NCI-H2227 (cell line): Measurements from ENCODE around the gene PTPRA.
"Not testable (repeated sequence)": the region's sequence is repeated elsewhere in the genome, so short reads cannot be mapped to it uniquely, and the experiment has no call there.

ENCODE experiments used
- DNase-seq: peaks from one replicate; lab custom pipeline; 2025; ENCODE audit not compliant: unreplicated experiment; lab: John Stamatoyannopoulos, UW

PTPRA gene

DNA sequence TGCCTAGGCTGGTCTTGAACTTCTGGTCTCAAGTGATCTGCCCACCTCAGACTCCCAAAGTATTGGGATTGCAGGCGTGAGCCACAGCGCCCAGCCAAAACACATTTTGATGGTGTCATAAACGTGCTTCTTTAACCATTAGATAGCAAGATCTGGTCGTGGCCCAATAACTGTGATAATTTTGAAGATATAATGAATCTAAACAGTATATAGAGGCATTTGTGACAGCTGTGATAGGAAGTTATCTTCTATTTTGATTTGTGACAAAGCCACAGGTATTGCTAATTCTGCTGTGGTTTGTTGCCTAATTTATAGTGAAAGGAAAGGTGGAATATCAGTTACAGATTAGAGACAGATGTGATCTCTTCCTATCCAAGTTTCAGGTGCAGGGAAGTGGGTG lies 197.4 kb downstream of the PTPRA start:
- DNase-seq: no peak

- DNase-seq: no peak
Observed at GRCh38 chr20:3071266-3071609, 198.0 kb downstream of the PTPRA start.

DNA sequence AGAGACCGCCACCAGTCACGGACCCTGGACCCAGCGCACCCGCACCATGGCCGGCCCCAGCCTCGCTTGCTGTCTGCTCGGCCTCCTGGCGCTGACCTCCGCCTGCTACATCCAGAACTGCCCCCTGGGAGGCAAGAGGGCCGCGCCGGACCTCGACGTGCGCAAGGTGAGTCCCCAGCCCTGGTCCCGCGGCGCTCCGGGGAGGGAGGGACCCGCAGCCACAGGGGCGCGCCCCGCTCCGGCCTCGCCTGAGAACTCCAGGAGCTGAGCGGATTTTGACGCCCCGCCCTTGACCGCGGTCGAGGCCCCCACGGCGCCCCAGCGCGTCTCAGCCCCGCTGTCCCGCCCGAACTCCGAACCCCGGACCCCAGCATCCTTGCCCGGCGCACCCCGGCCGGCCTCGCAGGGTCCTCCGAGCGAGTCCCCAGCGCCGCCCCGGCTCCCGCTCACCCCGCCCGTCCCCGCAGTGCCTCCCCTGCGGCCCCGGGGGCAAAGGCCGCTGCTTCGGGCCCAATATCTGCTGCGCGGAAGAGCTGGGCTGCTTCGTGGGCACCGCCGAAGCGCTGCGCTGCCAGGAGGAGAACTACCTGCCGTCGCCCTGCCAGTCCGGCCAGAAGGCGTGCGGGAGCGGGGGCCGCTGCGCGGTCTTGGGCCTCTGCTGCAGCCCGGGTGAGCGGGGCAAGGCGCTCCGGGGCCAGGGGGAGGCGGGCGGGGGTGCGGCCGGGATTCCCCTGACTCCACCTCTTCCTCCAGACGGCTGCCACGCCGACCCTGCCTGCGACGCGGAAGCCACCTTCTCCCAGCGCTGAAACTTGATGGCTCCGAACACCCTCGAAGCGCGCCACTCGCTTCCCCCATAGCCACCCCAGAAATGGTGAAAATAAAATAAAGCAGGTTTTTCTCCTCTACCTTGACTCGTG lies 198.6 kb downstream of the PTPRA start, which contains the start of gene OXT:
Gene OXT (plus strand): TSS at position 11 of the 920 bp plus-strand sequence. CDS start 36 bp downstream, at position 47.
- DNase-seq: no peak

DNA sequence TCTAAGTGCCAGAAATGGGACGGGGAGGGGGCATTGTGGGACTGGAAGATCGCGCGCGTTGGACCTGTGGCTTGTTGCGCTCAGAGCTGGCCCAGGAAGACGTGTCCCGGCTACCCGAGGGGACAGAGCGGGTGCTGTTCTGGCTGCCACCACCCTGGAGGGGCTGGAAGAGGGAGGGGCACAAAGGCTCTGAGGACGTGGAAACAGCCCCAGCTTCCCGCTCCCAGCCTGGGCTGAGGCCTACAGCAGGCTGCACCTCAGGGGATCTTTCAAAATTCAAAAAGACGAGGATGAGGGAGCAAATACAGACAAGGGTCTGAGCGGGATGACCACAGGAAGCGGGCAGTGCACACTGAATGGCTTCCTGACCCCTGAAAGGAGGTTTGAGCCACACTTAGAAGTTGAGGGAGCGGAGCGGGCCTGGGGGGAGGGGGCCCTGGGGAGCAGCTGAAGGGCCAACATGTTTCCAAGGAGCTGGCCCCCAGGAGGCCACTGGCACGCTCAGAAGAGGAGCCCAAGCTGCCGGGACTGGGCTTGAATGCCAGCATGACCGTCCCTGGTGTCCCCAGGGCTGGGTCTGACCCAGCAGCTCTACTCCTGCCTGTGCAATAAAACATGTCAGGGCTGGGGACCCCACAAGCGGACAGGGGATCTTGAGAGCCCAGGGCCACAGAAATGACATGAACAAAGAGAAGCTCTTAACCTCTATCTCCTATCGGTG lies 199.4 kb downstream of the PTPRA start:
- no peak for DNase-seq

- not testable (repeated sequence) for DNase-seq
Observed at GRCh38 chr20:3073251-3073643, 200.0 kb downstream of the PTPRA start.

GRCh38 chr20:3074812-3075211 lies 201.5 kb downstream of the PTPRA start:
- no peak for DNase-seq

DNA sequence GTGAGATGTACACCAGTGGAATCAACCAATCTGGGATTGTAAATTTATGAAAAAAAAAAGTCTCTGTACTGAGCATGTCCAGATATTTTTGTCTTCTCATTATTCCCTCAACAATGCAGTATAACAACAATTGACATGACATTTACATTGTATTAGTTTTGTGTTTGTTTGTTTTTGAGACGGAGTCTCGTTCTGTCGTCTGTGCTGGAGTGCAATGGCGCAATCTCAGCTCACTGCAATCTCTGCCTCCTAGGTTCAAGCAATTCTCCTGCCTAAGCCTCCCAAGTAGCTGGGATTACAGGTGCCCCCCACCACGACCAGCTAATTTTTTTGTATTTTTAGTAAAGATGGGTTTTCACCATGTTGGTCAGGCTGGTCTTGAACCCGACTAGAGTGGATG lies 202.0 kb downstream of the PTPRA start:
- DNase-seq: not testable (repeated sequence)

- DNase-seq: no peak
Observed at GRCh38 chr20:3077618-3078134, 204.4 kb downstream of the PTPRA start.

DNA sequence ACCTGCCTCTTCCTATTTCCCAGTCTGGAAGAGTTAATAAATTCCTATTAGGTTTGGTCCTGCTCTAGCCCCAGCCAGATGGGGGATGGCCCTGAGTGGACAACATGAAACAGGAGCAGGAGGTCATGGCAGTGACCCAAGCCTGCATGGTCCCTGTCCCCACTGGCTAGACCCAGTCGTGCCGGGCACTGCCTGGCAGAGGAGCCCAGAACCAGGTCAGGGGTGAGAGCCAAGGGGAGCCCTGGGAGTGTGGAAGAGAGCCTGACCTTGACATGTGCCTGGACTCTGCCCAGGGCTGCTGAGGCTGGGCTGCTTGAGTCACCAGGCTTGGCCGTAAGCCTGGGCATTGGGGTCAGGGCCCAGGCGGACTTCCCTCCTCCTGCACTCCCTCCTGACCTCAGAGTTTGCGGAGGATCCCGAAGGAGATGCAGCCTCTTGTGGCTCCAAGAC lies 207.7 kb downstream of the PTPRA start:
- no peak for DNase-seq

- no peak for DNase-seq
Observed at GRCh38 chr20:3081641-3082040, 208.4 kb downstream of the PTPRA start.

DNA sequence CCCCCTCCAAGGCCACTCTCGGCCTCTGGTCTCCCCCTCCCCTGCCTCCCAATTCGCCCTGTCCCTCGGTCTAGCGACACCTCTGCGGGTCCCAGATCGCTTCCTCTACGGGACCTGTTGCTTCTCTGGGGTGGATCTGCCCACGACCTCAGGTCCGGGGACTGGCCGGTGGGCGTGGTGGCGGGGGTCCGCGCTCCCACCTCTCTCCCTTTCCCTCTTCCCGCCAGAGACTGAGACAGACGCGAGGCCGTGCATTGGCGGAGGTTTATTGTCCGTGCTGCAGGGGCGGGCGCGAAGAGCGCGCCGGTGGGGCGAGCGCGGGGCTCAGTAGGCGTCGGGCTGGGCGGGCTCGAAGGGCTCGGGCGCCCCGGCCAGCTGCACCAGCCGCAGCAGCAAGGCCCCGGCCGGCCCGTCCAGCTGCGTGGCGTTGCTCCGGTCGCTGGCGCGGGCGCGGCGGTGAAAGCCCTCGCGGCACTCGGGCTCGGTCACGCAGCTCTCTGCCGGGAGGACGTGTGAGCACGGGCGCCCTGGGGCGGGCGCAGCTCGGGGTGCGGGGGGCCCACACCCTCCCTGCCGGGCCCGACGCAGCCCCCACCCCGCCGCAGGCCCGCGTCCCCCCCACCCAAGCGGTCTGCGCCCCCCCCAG lies 209.1 kb downstream of the PTPRA start:
- peak; percentile 59 for DNase-seq

- peak; percentile 43 for DNase-seq
Observed at GRCh38 chr20:3082955-3083952, 210.0 kb downstream of the PTPRA start.

- no peak for DNase-seq
Observed at GRCh38 chr20:3084283-3084985, 211.2 kb downstream of the PTPRA start, which contains the start of gene AVP. Gene AVP (minus strand): TSS chr20:3084724. CDS start chr20:3084674, 50 bp downstream.

DNA sequence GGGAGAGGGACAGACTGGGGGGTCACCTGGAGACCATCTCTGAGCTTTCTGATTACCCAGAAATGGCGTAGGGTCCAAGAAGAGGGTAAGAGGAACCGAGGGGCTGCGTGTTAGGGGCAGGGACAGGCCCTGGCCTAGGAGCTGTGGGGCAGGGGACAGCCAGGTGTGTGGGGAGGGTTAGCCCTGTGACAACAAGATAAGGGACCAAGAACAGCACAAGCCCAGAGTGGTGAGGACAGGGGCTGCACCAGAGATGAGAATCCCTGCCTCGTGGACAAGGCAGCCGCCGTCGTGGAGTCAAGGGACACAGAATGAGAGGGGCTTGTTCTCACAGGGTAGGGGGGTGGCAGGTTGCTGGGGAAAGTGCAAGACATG lies 211.7 kb downstream of the PTPRA start:
- no peak for DNase-seq

GRCh38 chr20:3085571-3086072 lies 212.3 kb downstream of the PTPRA start:
- no peak for DNase-seq

GRCh38 chr20:3088031-3088430 lies 214.8 kb downstream of the PTPRA start:
- DNase-seq: no peak
